HG03354 (cell line): ENCODE data around the gene TRIO.
"Not testable (repeated sequence)": the region's sequence is repeated elsewhere in the genome, so short reads cannot be mapped to it uniquely, and the experiment has no call there.

ENCODE experiments used
- ATAC-seq: cut with Tn5 transposase; IDR thresholded peaks from one replicate; pipeline ENCODE4 v1.9.1; 2021; ENCODE audit warnings: mild to moderate bottlenecking; ENCODE audit not compliant: unreplicated experiment, poor library complexity, severe bottlenecking

Gene TRIO

GRCh38 chr5:14429101-14430050, 286.2 kb downstream of the TRIO start:
- no peak for ATAC-seq

- ATAC-seq = no peak
Measured at GRCh38 chr5:14431534-14431933, 288.4 kb downstream of the TRIO start.

DNA sequence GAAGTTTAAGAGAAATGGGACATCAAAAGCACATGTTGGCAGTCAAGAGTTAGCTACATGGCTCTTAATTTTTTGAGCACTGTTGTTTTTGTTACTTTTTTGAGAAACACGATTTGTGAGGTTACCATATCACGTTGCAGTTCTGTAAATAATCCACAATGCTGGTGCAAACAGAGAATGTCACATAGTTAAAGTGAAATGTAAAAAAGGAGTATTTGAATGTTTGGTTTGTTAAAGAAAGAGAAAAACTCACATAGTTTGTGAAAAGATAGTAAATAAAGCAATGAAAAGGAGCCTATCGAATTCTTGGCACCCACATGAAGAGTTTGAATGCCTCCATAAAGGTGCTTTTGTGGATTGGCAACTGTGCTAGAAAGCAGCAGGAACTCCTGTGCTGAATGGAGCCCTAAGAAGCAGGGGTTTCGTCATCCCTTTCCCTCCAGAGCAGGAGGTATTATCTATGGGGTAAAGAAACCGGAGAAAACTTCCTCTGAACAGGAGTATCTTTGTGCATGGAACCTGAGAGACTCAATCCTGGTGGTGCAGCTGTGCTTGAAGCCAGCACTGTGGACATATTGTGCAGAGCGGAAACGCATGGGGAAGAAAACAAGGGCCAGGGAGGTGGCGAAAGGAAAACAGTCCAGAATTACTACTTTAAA, 289.9 kb downstream of the TRIO start:
- no peak for ATAC-seq

DNA sequence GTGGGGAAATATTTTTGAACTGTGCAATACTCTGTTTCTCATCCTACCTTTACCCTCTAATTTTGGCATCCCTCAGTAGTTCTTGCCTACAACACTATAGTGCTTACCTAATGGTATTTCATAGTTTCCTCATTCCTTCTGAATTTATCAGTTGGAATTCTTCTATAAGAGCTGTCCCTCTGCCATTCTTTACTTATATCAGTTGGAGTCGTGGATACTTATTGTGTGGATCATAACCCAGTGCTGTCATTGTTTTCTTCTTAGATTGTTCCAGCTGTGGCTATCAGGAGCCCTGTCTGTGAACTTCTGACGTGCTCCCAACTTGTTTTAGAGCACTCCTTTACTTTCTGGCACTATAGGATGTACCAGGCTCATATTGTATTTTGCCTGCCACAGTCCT, 292.3 kb downstream of the TRIO start:
- no peak for ATAC-seq

- not testable (repeated sequence) for ATAC-seq
Measured at GRCh38 chr5:14436122-14436521, 293.0 kb downstream of the TRIO start.

DNA sequence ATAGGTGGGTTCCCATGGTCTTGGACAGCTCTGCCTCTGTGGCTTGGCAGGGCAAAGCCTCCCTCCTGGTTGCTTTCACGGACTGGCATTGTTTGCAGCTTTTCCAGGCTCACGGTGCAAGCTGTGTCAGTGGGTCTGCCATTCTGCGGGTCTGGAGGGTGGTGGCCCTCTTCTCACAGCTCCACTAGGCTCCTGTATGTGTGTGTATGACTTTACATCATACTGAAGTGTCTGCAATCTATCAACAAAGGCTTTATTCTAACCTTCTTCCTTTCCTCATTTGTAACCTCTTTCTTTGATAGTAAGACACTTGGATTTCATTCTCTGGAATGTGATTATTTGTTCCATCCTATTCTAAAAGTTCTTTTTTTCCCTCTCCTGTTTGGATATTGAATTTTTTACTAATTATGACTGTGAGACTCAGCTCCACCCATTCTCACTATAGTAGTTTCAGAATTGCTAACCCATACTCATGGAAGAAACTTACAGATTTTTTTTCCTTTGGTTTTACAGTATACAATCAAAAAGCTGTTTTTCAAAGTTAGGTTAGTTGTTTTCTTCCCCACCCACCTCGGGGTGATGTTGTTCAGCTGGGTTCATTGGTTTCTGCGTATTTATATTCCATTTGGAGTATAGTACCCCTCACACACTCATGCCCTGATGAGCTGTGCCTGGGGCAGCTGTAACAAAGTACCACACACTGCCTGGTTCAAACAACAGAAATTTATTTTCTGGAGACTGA, 293.8 kb downstream of the TRIO start:
- ATAC-seq = no peak

- ATAC-seq = no peak
Measured at GRCh38 chr5:14438195-14438606, 295.1 kb downstream of the TRIO start.

GRCh38 chr5:14439087-14439871, 296.1 kb downstream of the TRIO start:
- ATAC-seq = no peak

DNA sequence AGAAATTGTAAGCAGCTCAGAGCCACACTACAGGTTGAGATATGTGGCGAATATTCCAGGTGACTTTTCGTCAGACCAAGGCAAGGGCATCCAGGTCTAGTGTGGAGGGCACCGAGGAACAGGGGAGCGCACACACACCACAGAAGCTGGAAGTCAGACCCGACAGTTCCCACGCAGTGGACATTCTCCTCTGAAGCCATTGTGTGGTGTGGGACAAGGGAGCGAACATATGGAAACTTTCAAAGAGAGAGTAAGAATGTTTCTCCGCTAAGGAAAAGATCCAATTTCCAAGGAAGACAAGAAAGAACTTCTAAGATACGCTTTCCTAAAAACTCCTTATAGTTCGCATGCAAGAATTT, 297.1 kb downstream of the TRIO start:
- no peak for ATAC-seq

GRCh38 chr5:14440582-14441431, 297.7 kb downstream of the TRIO start:
- ATAC-seq = no peak

- ATAC-seq = no peak
Measured at GRCh38 chr5:14441641-14442040, 298.5 kb downstream of the TRIO start.

DNA sequence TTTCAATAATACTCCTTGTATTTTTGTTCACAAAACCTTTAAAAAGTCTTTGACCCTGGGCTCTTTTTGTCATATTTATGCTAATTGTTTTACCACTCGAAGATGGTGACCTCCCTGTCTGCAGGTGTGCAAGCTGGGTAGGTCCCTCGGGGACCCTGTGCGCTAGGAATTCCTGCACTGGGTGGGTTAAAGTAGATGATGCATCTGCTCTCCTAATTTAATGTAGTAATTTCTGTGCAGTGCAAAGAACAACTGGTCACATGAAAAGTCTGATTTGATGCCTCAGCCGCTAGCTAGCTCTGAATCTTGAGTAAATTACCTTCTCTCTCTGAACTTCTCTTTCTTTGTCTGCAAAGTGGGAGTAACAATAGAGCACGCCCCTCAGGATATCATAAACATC, 299.4 kb downstream of the TRIO start:
- ATAC-seq = no peak

DNA sequence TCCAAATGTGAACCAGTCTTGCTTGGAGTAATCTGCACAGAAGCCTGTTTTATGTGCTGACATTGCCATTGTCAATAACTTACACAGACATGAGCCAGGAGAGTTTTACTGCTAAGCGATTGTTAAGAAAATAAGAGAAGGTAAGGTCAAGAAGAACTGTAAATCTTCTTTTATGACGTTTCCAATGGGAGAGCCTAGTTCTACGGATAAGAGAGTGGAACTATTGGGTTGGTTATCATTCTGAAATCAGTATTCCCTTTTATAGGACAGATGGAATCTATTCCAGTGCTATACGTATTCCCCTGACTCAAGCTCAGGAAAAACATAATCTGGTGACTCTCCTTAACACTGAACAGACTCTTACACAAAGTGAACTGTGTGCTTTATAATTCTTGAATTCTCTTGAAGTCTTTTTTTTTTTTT, 300.5 kb downstream of the TRIO start:
- no peak for ATAC-seq

DNA sequence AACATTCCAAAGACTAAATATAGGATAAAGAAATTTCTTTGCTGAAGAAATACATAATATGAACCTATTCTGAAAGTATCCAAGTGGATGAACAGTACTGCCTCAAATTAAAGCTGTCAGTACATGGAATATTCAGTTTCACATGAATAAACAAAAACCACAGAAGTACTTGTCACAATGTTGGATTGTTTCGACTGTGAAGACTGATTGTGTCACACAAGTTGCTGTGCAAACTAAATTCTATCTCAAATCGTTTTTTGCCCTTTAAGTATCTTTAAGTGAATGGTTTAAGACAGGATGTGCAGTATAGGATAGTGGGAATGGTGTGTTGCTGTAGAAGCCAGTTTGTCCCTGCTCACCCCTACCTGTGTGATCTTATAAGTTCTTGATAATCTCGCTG, 301.0 kb downstream of the TRIO start:
- no peak for ATAC-seq

DNA sequence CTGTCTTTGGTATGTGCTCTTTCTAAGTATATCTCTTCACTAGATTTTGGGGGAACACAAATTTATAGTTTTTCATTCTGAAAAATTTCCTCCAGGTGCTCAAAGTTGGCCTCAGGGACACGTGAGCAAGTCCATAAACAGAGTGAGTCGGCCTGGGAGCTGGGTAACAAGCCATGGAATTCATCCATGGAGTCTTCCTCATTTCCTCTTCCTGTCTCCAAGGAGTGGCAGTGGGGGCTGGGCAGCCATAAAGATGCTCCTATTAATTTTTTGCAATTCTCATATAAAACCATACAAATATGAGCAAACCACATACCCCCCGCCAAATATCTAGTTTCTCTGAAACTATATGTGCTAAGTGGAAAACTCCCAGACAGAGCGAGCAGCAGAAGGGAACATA, 301.9 kb downstream of the TRIO start:
- no peak for ATAC-seq

GRCh38 chr5:14445576-14446290, 302.6 kb downstream of the TRIO start:
- ATAC-seq = no peak

- no peak for ATAC-seq
Measured at GRCh38 chr5:14447958-14448911, 305.1 kb downstream of the TRIO start.
